ENCODE measurements around the gene PRSS57. TPM values are rescaled to one million over a fixed set of nuclear protein-coding genes. Genes with fewer than 3 reads are reported as not detected.
"Not testable (repeated sequence)": the region's sequence is repeated elsewhere in the genome, so short reads cannot be mapped to it uniquely, and the experiment has no call there.

Gene PRSS57
- total RNA-seq, 2 experiments from 2014 or later: not detected

GRCh38 chr19:676007-676338 lies 19.3 kb downstream of the PRSS57 start:
- CTCF ChIA-PET: no interaction called here
- DNase-seq: no peak

GRCh38 chr19:674282-675151 lies 20.7 kb downstream of the PRSS57 start:
- no peaks in the 10 kb centered on the region for H3K36me3 ChIP-seq (ENCODE audit: insufficient read depth, low read length)
- H3K4me3 ChIP-seq (ENCODE audit: low read length): no peak overlapping the region
- intact Hi-C loops (cut with DNase I, micrococcal nuclease): no loop called here
- no peak for TF ChIP-seq CTCF (IDR thresholded peaks at IDR 0.05)
- no peaks in the 10 kb centered on the region for H3K36me3 Mint-ChIP-seq (ENCODE audit: low read depth)
- POLR2A ChIA-PET: no interaction called here
- H3K4me1 Mint-ChIP-seq (ENCODE audit: low read depth): peaks cover 5% of the 10 kb centered on the region
- DNase-seq: no peak
- H3K9me3 Mint-ChIP-seq: no peaks in the 10 kb centered on the region
- ATAC-seq (ENCODE audit: poor library complexity): no peak
- peaks cover 27 to 35% of the 10 kb centered on the region in 2 experiments for H3K27me3 ChIP-seq (ENCODE audit: control insufficient read depth in 1 of 2, insufficient read depth in 2 of 2, low read length in 2 of 2)
- H3K27ac Mint-ChIP-seq: no peak overlapping the region
- CTCF ChIA-PET: no interaction called here
- no peak overlapping the region for H3K27ac ChIP-seq (ENCODE audit: low read depth in 1 of 2, low read length in 2 of 2)
- peaks cover 26% of the 10 kb centered on the region for H3K4me1 ChIP-seq (ENCODE audit: insufficient read depth, low read length)
- peaks cover 20% of the 10 kb centered on the region for H3K27me3 Mint-ChIP-seq
- H3K9me3 ChIP-seq (ENCODE audit: control insufficient read depth in 1 of 2, insufficient read depth in 1 of 2, low read length in 2 of 2): peaks cover 0 to 17% of the 10 kb centered on the region in 2 experiments
- H3K4me3 Mint-ChIP-seq: no peak overlapping the region

More at GRCh38 chr19:676007-676338, 19.3 kb downstream of the PRSS57 start:
- Histone ChIP-seq H3K9me3 (ENCODE audit: control insufficient read depth in 1 of 2, insufficient read depth in 1 of 2, low read length in 2 of 2) (peaks cover 0 to 17% of the 10 kb centered on the region in 2 experiments), H3K4me1 (ENCODE audit: insufficient read depth, low read length) (peaks cover 32% of the 10 kb centered on the region), H3K36me3 (ENCODE audit: insufficient read depth, low read length) (no peaks in the 10 kb centered on the region), H3K27ac (ENCODE audit: low read depth in 1 of 2, low read length in 2 of 2) (no peak overlapping the region), H3K4me3 (ENCODE audit: low read length) (no peak overlapping the region), H3K27me3 (ENCODE audit: control insufficient read depth in 1 of 2, insufficient read depth in 2 of 2, low read length in 2 of 2) (peaks cover 27 to 32% of the 10 kb centered on the region in 2 experiments)
- peaks cover 20% of the 10 kb centered on the region for H3K27me3 Mint-ChIP-seq
- H3K4me1 Mint-ChIP-seq (ENCODE audit: low read depth): peaks cover 5% of the 10 kb centered on the region
- POLR2A ChIA-PET: no interaction called here
- intact Hi-C loops (cut with DNase I, micrococcal nuclease): no loop called here
- no peak overlapping the region for H3K27ac Mint-ChIP-seq
- no peak for TF ChIP-seq CTCF (IDR thresholded peaks at IDR 0.05)
- no peaks in the 10 kb centered on the region for H3K9me3 Mint-ChIP-seq
- no peak overlapping the region for H3K4me3 Mint-ChIP-seq
- ATAC-seq (ENCODE audit: poor library complexity): no peak
- no peaks in the 10 kb centered on the region for H3K36me3 Mint-ChIP-seq (ENCODE audit: low read depth)

GRCh38 chr19:670609-671075 lies 24.6 kb downstream of the PRSS57 start:
- Histone ChIP-seq H3K27me3 (ENCODE audit: control insufficient read depth in 1 of 2, insufficient read depth in 2 of 2, low read length in 2 of 2) (peaks cover 21 to 26% of the 10 kb centered on the region in 2 experiments), H3K4me1 (ENCODE audit: insufficient read depth, low read length) (peaks cover 2% of the 10 kb centered on the region), H3K36me3 (ENCODE audit: insufficient read depth, low read length) (no peaks in the 10 kb centered on the region), H3K27ac (ENCODE audit: low read depth in 1 of 2, low read length in 2 of 2) (no peak overlapping the region), H3K9me3 (ENCODE audit: control insufficient read depth in 1 of 2, insufficient read depth in 1 of 2, low read length in 2 of 2) (peaks cover 0 to 9% of the 10 kb centered on the region in 2 experiments), H3K4me3 (ENCODE audit: low read length) (no peak overlapping the region)
- ChIA-PET CTCF (no interaction called here), POLR2A (interaction anchor here (0.7 to 1.0 kb wide), 2 partner anchors 10 to 178 kb away, joined by 3 to 5 read pairs; no protein-coding TSS in a partner anchor)
- Mint-ChIP-seq H3K4me1 (ENCODE audit: low read depth) (peaks cover 5% of the 10 kb centered on the region), H3K4me3 (no peak overlapping the region), H3K36me3 (ENCODE audit: low read depth) (no peaks in the 10 kb centered on the region), H3K27me3 (peaks cover 22% of the 10 kb centered on the region), H3K27ac (no peak overlapping the region), H3K9me3 (no peaks in the 10 kb centered on the region)
- ATAC-seq (ENCODE audit: poor library complexity) (no peak), DNase-seq (no peak)
- intact Hi-C loops (cut with DNase I, micrococcal nuclease): no loop called here
- TF ChIP-seq CTCF (IDR thresholded peaks at IDR 0.05): no peak

GRCh38 chr19:668675-669434 lies 26.4 kb downstream of the PRSS57 start:
- H3K36me3 Mint-ChIP-seq (ENCODE audit: low read depth); H3K4me3 ChIP-seq (ENCODE audit: low read length); H3K36me3 ChIP-seq (ENCODE audit: insufficient read depth, low read length); H3K9me3 Mint-ChIP-seq; CTCF ChIA-PET; DNase-seq; H3K27me3 ChIP-seq (ENCODE audit: control insufficient read depth in 1 of 2, insufficient read depth in 2 of 2, low read length in 2 of 2); H3K9me3 ChIP-seq (ENCODE audit: control insufficient read depth in 1 of 2, insufficient read depth in 1 of 2, low read length in 2 of 2); H3K27ac Mint-ChIP-seq; H3K4me1 Mint-ChIP-seq (ENCODE audit: low read depth); ATAC-seq (ENCODE audit: poor library complexity); H3K27ac ChIP-seq (ENCODE audit: low read depth in 1 of 2, low read length in 2 of 2); POLR2A ChIA-PET; intact Hi-C loops (cut with DNase I, micrococcal nuclease): not testable (repeated sequence)
- Mint-ChIP-seq H3K27me3 (peaks cover 11% of the 10 kb centered on the region), H3K4me3 (peak overlapping the region; percentile 3)
- H3K4me1 ChIP-seq (ENCODE audit: insufficient read depth, low read length): peaks cover 14% of the 10 kb centered on the region
